ENCODE results near the gene NKX2-1.

NKX2-1 gene

DNA sequence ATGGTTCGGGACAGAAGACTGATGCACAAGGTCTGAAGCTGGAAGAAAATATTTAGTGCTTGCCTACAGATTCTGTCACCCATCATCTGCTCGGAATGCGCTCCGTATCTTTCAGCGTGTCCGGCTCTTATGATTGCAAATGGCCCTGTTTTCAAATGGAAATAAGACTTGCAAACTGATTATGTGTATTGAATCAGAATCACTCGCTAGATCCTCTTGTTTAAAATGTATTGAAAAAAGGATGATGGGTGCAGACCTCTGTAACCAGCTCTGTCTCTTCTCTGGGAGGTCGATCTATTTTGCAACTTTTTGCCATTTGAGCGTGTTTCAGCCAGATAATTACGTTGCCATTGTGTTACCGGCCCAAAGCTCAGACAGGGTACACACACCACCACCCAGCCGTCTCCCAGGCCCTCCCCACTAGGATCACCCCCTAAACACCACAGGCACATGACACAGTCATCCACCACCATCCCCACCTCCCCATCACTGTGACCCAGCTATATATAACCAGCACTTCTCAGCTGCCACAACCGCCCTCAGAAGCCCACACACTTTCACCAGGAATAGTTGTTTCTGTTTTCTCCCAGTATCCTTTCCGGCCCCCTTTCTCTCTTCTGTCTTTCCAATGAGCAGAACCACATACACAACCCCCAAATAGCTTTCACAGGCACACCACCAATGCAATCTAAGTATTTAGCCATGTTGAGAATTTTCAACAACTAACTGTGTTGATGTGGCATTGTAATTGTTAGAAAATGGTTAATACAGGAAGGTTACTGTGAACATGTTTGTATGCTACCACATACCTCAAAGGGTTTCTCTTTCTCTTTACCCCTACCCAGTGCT, 10.7 kb downstream of the NKX2-1 start:
- DNase-seq (ENCODE audit: low spot score) = peak; percentile 13
- in situ Hi-C loops (cut with MboI; ENCODE audit: low pct_unique_long_range_greater_than_20kb, low sequenced_read_pairs, unreplicated experiment) = loop anchor here (25.0 kb wide), 1 partner anchor 1078 kb away; the partner anchor contains the start of genes FOXA1 and TTC6

DNA sequence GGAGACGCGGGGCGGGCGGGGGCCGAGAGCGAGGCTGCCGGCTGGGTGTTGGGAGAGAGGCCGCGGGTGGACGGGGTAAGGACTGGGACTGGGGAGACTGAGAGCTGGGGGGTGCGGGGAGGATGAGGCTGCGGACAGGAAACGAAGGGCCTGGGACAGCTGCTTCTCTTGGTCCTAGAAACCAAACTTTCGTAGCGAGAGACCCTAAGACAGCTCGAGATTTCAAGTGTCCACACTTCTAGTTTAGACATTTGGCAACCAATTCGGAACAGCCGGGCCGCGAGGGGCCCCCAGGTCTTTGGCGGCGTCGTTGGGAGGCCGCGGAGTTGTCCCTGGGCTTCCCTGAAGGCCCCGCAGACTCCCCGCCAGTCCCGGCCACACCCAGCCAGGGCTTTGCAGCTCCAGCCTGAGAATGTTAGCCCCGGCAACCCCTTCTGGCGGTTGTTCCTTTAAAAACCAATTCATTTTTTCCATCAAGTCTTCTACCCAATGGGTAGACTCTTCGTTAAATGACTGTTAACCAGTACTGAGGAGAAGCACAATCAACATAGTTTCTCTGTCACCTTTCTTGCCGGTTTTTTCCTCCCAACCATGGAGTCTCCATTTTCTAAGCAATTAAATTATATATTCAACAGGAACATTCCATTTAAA, 11.5 kb downstream of the NKX2-1 start:
- in situ Hi-C loops (cut with MboI; ENCODE audit: low pct_unique_long_range_greater_than_20kb, low sequenced_read_pairs, unreplicated experiment) = loop anchor here (25.0 kb wide), 1 partner anchor 1079 kb away; the partner anchor contains the start of genes FOXA1 and TTC6
- TF ChIP-seq, protein P1, sequence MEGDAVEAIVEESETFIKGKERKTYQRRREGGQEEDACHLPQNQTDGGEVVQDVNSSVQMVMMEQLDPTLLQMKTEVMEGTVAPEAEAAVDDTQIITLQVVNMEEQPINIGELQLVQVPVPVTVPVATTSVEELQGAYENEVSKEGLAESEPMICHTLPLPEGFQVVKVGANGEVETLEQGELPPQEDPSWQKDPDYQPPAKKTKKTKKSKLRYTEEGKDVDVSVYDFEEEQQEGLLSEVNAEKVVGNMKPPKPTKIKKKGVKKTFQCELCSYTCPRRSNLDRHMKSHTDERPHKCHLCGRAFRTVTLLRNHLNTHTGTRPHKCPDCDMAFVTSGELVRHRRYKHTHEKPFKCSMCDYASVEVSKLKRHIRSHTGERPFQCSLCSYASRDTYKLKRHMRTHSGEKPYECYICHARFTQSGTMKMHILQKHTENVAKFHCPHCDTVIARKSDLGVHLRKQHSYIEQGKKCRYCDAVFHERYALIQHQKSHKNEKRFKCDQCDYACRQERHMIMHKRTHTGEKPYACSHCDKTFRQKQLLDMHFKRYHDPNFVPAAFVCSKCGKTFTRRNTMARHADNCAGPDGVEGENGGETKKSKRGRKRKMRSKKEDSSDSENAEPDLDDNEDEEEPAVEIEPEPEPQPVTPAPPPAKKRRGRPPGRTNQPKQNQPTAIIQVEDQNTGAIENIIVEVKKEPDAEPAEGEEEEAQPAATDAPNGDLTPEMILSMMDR (IDR thresholded peaks at IDR 0.05; ENCODE audit: extremely low read depth, insufficient read depth, missing control alignments) = no peak
- DNase-seq (ENCODE audit: low spot score) = peak; percentile 16

More for the DNA sequence above, 10.7 kb downstream of the NKX2-1 start:
- TF ChIP-seq, protein P1 (IDR thresholded peaks at IDR 0.05; ENCODE audit: extremely low read depth, insufficient read depth, missing control alignments) = no peak

DNA sequence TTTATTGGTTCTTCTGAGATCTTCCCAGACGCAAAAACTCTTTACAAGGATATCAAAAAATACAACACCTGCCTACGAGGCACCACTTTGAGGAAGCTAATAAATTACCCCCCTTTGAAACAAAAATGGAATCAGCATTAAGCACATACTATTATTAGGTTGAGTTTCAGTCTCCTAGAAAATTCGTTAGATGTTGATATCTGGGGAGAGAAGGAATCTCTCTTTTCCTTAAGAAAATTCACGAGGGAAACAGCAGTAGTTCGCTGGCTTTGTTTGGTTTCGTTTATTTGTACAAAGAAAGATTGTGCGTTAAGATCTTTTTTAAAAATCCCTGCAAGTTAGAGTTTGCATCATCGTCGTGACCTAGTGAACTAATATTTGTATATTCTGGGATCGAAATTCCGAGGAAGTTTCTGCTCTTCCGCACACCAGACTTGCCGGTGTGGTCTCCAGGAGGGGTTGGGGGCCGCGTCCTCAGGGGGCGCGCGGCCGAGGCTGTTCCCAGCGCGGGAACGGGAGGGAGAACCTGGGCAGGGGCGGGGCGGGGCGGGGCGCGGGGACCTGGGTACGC, 12.1 kb downstream of the NKX2-1 start:
- DNase-seq (ENCODE audit: low spot score) = no peak
- TF ChIP-seq, protein P1 (IDR thresholded peaks at IDR 0.05; ENCODE audit: extremely low read depth, insufficient read depth, missing control alignments) = no peak
- in situ Hi-C loops (cut with MboI; ENCODE audit: low pct_unique_long_range_greater_than_20kb, low sequenced_read_pairs, unreplicated experiment) = loop anchor here (25.0 kb wide), 1 partner anchor 1079 kb away; the partner anchor contains the start of genes FOXA1 and TTC6

- peak; percentile 18 for DNase-seq (ENCODE audit: low spot score)
Measured at GRCh38 chr14:36506732-36507614, 13.1 kb downstream of the NKX2-1 start.

GRCh38 chr14:36505892-36506731, 13.9 kb downstream of the NKX2-1 start:
- TF ChIP-seq, protein P1 (IDR thresholded peaks at IDR 0.05; ENCODE audit: extremely low read depth, insufficient read depth, missing control alignments) = no peak
- DNase-seq (ENCODE audit: low spot score) = peak; percentile 8
- in situ Hi-C loops (cut with MboI; ENCODE audit: low pct_unique_long_range_greater_than_20kb, low sequenced_read_pairs, unreplicated experiment) = loop anchor here (25.0 kb wide), 1 partner anchor 1081 kb away; the partner anchor contains the start of genes FOXA1 and TTC6

More at GRCh38 chr14:36506732-36507614, 13.1 kb downstream of the NKX2-1 start:
- TF ChIP-seq, protein P1 (IDR thresholded peaks at IDR 0.05; ENCODE audit: extremely low read depth, insufficient read depth, missing control alignments) = no peak
- in situ Hi-C loops (cut with MboI; ENCODE audit: low pct_unique_long_range_greater_than_20kb, low sequenced_read_pairs, unreplicated experiment) = loop anchor here (25.0 kb wide), 1 partner anchor 1080 kb away; the partner anchor contains the start of genes FOXA1 and TTC6
